Measurements from ENCODE around the gene SMYD3.

DNA sequence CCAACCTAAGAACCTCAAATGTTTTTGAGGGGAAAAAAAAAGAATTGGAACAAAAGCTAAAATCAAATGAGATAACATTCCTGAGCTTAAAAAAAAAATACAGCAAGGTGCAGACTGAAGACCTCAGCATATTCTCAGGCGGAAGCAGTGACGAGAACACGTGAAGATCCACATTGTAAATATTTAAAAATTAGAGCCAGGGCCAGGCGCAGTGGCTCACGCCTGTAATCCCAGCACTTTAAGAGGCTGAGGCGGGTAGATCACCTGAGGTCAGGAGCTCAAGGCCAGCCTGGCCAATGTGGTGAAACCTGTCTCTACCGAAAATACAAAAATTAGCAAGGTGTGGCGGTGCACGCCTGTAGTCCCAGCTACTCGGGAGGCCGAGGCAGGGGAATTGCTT, 43.3 kb upstream of the SMYD3 start:
- TF ChIP-seq, protein P1, sequence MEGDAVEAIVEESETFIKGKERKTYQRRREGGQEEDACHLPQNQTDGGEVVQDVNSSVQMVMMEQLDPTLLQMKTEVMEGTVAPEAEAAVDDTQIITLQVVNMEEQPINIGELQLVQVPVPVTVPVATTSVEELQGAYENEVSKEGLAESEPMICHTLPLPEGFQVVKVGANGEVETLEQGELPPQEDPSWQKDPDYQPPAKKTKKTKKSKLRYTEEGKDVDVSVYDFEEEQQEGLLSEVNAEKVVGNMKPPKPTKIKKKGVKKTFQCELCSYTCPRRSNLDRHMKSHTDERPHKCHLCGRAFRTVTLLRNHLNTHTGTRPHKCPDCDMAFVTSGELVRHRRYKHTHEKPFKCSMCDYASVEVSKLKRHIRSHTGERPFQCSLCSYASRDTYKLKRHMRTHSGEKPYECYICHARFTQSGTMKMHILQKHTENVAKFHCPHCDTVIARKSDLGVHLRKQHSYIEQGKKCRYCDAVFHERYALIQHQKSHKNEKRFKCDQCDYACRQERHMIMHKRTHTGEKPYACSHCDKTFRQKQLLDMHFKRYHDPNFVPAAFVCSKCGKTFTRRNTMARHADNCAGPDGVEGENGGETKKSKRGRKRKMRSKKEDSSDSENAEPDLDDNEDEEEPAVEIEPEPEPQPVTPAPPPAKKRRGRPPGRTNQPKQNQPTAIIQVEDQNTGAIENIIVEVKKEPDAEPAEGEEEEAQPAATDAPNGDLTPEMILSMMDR (IDR thresholded peaks at IDR 0.05), result no peak
- no peak for TF ChIP-seq POLR2A (IDR thresholded peaks at IDR 0.05)
